ENCODE results near the gene EPB41L5. TPM values are rescaled to one million over a fixed set of nuclear protein-coding genes. Genes with fewer than 3 reads are reported as not detected.

Gene EPB41L5
- total and polyA plus RNA-seq, 2 donors (not counting 3 experiments of a cell fraction or from before 2014, with no cell fraction given) = 8.4 to 13.6 TPM

- no peaks in the 10 kb centered on the region for H3K27me3 ChIP-seq (ENCODE audit: control insufficient read depth in 2 of 2, insufficient read depth in 2 of 2, low read length in 2 of 2)
- H3K9ac ChIP-seq (replicated peaks; ENCODE audit: extremely low read depth, insufficient read depth, low read length) = no peak overlapping the region
- no peak overlapping the region for H2AFZ ChIP-seq (ENCODE audit: low read depth, low read length)
- ChIA-PET CTCF (no interaction called here), POLR2A (no interaction called here)
- H3K4me1 ChIP-seq (ENCODE audit: control insufficient read depth, extremely low read depth, insufficient read depth, low read length) = no peaks in the 10 kb centered on the region
- no peak for TF ChIP-seq POLR2AphosphoS5 (IDR thresholded peaks at IDR 0.05; ENCODE audit: insufficient read depth, low read depth, low read length)
- TF ChIP-seq, protein P1, sequence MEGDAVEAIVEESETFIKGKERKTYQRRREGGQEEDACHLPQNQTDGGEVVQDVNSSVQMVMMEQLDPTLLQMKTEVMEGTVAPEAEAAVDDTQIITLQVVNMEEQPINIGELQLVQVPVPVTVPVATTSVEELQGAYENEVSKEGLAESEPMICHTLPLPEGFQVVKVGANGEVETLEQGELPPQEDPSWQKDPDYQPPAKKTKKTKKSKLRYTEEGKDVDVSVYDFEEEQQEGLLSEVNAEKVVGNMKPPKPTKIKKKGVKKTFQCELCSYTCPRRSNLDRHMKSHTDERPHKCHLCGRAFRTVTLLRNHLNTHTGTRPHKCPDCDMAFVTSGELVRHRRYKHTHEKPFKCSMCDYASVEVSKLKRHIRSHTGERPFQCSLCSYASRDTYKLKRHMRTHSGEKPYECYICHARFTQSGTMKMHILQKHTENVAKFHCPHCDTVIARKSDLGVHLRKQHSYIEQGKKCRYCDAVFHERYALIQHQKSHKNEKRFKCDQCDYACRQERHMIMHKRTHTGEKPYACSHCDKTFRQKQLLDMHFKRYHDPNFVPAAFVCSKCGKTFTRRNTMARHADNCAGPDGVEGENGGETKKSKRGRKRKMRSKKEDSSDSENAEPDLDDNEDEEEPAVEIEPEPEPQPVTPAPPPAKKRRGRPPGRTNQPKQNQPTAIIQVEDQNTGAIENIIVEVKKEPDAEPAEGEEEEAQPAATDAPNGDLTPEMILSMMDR (IDR thresholded peaks at IDR 0.05; ENCODE audit: extremely low read depth in 1 of 2, insufficient read depth in 1 of 2, low read depth in 1 of 2, low read length in 2 of 2) = no peak
- BruUV-seq (replicated peaks) = no TSS peak
- H3K4me3 ChIP-seq (replicated peaks in 1 of 3; ENCODE audit: insufficient read depth in 1 of 3, low read depth in 1 of 3, low read length in 3 of 3) = no peak overlapping the region
- intact Hi-C loops (cut with micrococcal nuclease) = no loop called here
- FAIRE-seq = no peak
- no peaks in the 10 kb centered on the region for H3K36me3 ChIP-seq (ENCODE audit: control insufficient read depth in 2 of 2, extremely low read depth in 1 of 2, insufficient read depth in 2 of 2, low read length in 2 of 2)
- no peaks in the 10 kb centered on the region for H3K9me1 ChIP-seq (replicated peaks; ENCODE audit: control insufficient read depth, extremely low read depth, insufficient read depth, low read length)
- H3K9me3 ChIP-seq (replicated peaks; ENCODE audit: control insufficient read depth, insufficient read depth, low read length) = no peaks in the 10 kb centered on the region
- dilution Hi-C loops (cut with MboI; ENCODE audit: extremely low pct_ligation_motif_present, low sequenced_read_pairs) = no loop called here
- H4K20me1 ChIP-seq (replicated peaks; ENCODE audit: control insufficient read depth, extremely low read depth, insufficient read depth, low read length) = no peaks in the 10 kb centered on the region
- no peak overlapping the region for H3K27ac ChIP-seq (ENCODE audit: insufficient read depth, low read depth, low read length)
- H3K79me2 ChIP-seq (ENCODE audit: control insufficient read depth, insufficient read depth, low read length) = no peaks in the 10 kb centered on the region
- H3K4me2 ChIP-seq (ENCODE audit: insufficient read depth, low read length) = no peak overlapping the region
- DNase-seq (ENCODE audit: low read depth, low spot score) = no peak
Measured at GRCh38 chr2:120091436-120091835, 78.6 kb downstream of the EPB41L5 start.

DNA sequence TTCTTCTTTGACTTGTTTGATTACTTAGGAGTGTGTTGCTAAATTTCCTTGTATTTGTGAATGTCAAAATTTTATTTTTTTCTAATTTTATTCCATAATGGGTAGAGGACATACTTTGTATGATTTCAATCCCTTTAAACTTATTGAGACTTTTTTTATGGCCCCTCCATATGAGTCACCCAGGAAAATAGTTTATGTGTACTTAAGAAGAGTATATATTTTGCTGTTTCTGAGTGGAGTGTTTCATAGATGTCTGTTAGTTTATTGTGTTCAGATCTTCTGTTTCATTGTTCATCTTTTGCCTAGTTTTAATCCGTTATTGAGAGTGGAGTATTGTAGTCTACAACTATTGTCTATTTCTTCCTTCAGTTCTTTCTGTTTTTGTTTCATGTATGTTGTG, 81.9 kb downstream of the EPB41L5 start:
- Histone ChIP-seq H3K79me2 (ENCODE audit: control insufficient read depth, insufficient read depth, low read length) (no peaks in the 10 kb centered on the region), H3K36me3 (ENCODE audit: control insufficient read depth in 2 of 2, extremely low read depth in 1 of 2, insufficient read depth in 2 of 2, low read length in 2 of 2) (no peaks in the 10 kb centered on the region), H2AFZ (ENCODE audit: low read depth, low read length) (no peak overlapping the region), H3K4me3 (replicated peaks in 1 of 3; ENCODE audit: insufficient read depth in 1 of 3, low read depth in 1 of 3, low read length in 3 of 3) (no peak overlapping the region), H3K9me3 (replicated peaks; ENCODE audit: control insufficient read depth, insufficient read depth, low read length) (no peaks in the 10 kb centered on the region), H4K20me1 (replicated peaks; ENCODE audit: control insufficient read depth, extremely low read depth, insufficient read depth, low read length) (no peaks in the 10 kb centered on the region), H3K9ac (replicated peaks; ENCODE audit: extremely low read depth, insufficient read depth, low read length) (no peak overlapping the region), H3K27ac (ENCODE audit: insufficient read depth, low read depth, low read length) (no peak overlapping the region), H3K27me3 (ENCODE audit: control insufficient read depth in 2 of 2, insufficient read depth in 2 of 2, low read length in 2 of 2) (no peaks in the 10 kb centered on the region), H3K4me1 (ENCODE audit: control insufficient read depth, extremely low read depth, insufficient read depth, low read length) (no peaks in the 10 kb centered on the region), H3K4me2 (ENCODE audit: insufficient read depth, low read length) (no peak overlapping the region), H3K9me1 (replicated peaks; ENCODE audit: control insufficient read depth, extremely low read depth, insufficient read depth, low read length) (no peaks in the 10 kb centered on the region)
- BruUV-seq (replicated peaks) = no TSS peak
- dilution Hi-C loops (cut with MboI; ENCODE audit: extremely low pct_ligation_motif_present, low sequenced_read_pairs) (no loop called here), intact Hi-C loops (cut with micrococcal nuclease) (no loop called here)
- DNase-seq (ENCODE audit: low read depth, low spot score) (no peak), FAIRE-seq (no peak)
- ChIA-PET POLR2A (no interaction called here), CTCF (interaction anchor here (1.0 kb wide), 1 partner anchor 80 kb away, joined by 3 read pairs; no protein-coding TSS in a partner anchor)
- TF ChIP-seq GATA2 (IDR thresholded peaks at IDR 0.05; ENCODE audit: insufficient read depth, insufficient read length, low read depth, low read length) (no peak), FOS (IDR thresholded peaks at IDR 0.05; ENCODE audit: borderline replicate concordance, insufficient read depth, low read length) (peak; percentile 25)
